GM18502 (cell line): ENCODE data around the gene FRMD5.
"Not testable (repeated sequence)": the region's sequence is repeated elsewhere in the genome, so short reads cannot be mapped to it uniquely, and the experiment has no call there.

Experiments used
- ATAC-seq: cut with Tn5 transposase; IDR thresholded peaks from one replicate; pipeline ENCODE4 v1.9.1; 2021; ENCODE audit warnings: mild to moderate bottlenecking; ENCODE audit not compliant: unreplicated experiment, poor library complexity

FRMD5 gene

GRCh38 chr15:44035781-44036699 is 159.0 kb downstream of the FRMD5 start:
- ATAC-seq = no peak

- no peak for ATAC-seq
Observed at GRCh38 chr15:44034933-44035624, 160.0 kb downstream of the FRMD5 start.

- no peak for ATAC-seq
Observed at GRCh38 chr15:44034334-44034733, 160.7 kb downstream of the FRMD5 start.

GRCh38 chr15:44033894-44034293 is 161.2 kb downstream of the FRMD5 start:
- no peak for ATAC-seq

GRCh38 chr15:44032820-44033219 is 162.3 kb downstream of the FRMD5 start:
- not testable (repeated sequence) for ATAC-seq

GRCh38 chr15:44029940-44030568 is 165.0 kb downstream of the FRMD5 start:
- ATAC-seq = no peak

GRCh38 chr15:44029003-44029402 is 166.1 kb downstream of the FRMD5 start:
- no peak for ATAC-seq

GRCh38 chr15:44028349-44028748 is 166.7 kb downstream of the FRMD5 start:
- ATAC-seq = no peak

- ATAC-seq = no peak
Observed at GRCh38 chr15:44024155-44024554, 170.9 kb downstream of the FRMD5 start.

- no peak for ATAC-seq
Observed at GRCh38 chr15:44023176-44023575, 171.9 kb downstream of the FRMD5 start.

- no peak for ATAC-seq
Observed at GRCh38 chr15:44018151-44018550, 176.9 kb downstream of the FRMD5 start.

- no peak for ATAC-seq
Observed at GRCh38 chr15:44015545-44016305, 179.3 kb downstream of the FRMD5 start.

GRCh38 chr15:44011238-44011854 is 183.7 kb downstream of the FRMD5 start:
- no peak for ATAC-seq

- no peak for ATAC-seq
Observed at GRCh38 chr15:44010089-44010488, 185.0 kb downstream of the FRMD5 start.

GRCh38 chr15:44009038-44009437 is 186.0 kb downstream of the FRMD5 start:
- ATAC-seq = no peak

GRCh38 chr15:44000248-44000647 is 194.8 kb downstream of the FRMD5 start:
- not testable (repeated sequence) for ATAC-seq

- no peak for ATAC-seq
Observed at GRCh38 chr15:43998607-43999006, 196.5 kb downstream of the FRMD5 start.

- no peak for ATAC-seq
Observed at GRCh38 chr15:43991206-43991605, 203.9 kb downstream of the FRMD5 start.

GRCh38 chr15:43989938-43990337 is 205.1 kb downstream of the FRMD5 start:
- no peak for ATAC-seq

GRCh38 chr15:43988900-43989299 is 206.2 kb downstream of the FRMD5 start:
- ATAC-seq = no peak
